ENCODE measurements around the gene TMUB2. TPM values are rescaled to one million over a fixed set of nuclear protein-coding genes. Genes with fewer than 3 reads are reported as not detected.

TMUB2 gene
- total RNA-seq, 1 donor from 2014 or later: 35.0 TPM

DNA sequence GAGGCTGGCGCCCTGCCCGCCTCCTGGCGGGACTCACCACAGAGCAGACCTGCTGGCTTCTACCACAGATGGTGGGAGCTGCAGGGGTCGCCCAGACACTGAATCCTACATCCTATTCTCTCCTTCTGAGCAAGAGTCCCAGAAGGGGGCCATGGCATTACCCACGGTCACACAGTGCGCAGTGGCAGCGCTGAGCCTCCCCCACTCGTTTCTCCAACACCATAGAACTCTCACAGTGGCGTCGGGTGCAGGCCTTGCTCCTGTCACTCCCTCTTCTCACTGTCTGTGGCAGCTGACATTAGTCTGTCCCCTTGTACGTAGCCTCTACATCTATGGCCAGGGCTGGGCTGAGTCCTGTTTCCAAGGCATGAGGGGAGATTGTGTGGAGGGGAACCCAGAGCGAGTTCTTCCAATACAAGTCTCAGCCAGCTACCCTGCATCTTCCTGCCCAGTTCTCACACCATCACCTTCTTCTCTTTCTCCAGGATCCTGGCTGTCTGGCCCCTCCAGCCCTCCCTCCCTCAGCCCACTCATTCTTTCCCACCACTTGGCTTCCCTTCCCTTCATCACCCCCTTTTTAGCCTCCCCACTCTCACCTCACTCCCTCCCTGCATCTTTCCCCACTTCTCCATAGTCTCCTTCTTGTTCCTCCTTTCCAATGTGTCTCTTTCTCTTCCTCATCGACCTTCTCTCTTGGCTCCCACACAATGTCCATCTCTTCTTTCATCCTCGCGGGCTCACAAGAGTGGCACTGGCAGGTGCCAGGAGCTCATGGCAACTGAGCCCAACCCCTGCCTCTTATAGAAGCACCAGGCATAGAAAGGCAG is 26.8 kb downstream of the TMUB2 start:
- H3K36me3 ChIP-seq (ENCODE audit: control insufficient read depth, insufficient read depth, low read length): peaks cover 9% of the 10 kb centered on the region
- H3K27me3 ChIP-seq (ENCODE audit: control insufficient read depth, insufficient read depth, low read length): no peaks in the 10 kb centered on the region
- H3K4me3 ChIP-seq (ENCODE audit: low read depth, low read length): no peak overlapping the region
- TF ChIP-seq CTCF (IDR thresholded peaks at IDR 0.05; ENCODE audit: insufficient read depth, low read length, poor library complexity, severe bottlenecking): no peak
- no peak for DNase-seq (ENCODE audit: low read depth)

DNA sequence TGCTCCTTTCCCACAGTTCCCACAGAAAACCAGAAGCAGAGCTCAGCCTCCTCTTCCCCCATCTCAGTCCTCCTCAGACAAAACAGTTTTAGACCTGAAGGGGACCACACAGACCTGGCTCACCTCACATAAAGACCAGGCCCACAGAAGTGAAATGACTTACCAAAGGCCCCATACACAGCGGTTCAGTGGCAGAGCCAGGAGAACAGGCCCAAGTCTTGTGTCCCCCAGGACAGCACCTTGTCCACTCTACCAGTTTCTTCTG is 27.4 kb downstream of the TMUB2 start:
- no peak for DNase-seq (ENCODE audit: low read depth)
- H3K36me3 ChIP-seq (ENCODE audit: control insufficient read depth, insufficient read depth, low read length): peaks cover 8% of the 10 kb centered on the region
- no peak overlapping the region for H3K4me3 ChIP-seq (ENCODE audit: low read depth, low read length)
- TF ChIP-seq CTCF (IDR thresholded peaks at IDR 0.05; ENCODE audit: insufficient read depth, low read length, poor library complexity, severe bottlenecking): no peak
- H3K27me3 ChIP-seq (ENCODE audit: control insufficient read depth, insufficient read depth, low read length): no peaks in the 10 kb centered on the region

DNA sequence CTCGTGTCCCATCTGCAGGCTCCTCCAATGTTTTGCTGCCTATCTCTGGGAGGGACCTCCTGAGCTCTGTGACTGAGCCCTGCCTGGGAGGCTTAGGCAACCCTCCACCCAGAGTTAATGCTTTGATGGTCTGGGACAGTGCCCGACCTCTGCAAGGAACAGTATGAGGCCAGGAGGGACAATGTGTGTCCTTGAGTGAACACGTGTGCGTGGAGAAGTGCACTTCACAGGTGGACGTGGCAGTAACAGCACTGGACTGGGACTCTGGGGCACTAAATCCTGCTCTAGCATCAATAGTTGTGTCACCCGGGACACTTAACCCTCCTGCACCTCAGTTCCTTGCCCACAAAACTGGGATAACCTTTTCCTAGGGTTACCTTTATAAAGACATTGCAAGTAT is 28.1 kb downstream of the TMUB2 start:
- Histone ChIP-seq H3K27me3 (ENCODE audit: control insufficient read depth, insufficient read depth, low read length) (no peaks in the 10 kb centered on the region), H3K36me3 (ENCODE audit: control insufficient read depth, insufficient read depth, low read length) (peaks cover 5% of the 10 kb centered on the region), H3K4me3 (ENCODE audit: low read depth, low read length) (no peak overlapping the region)
- DNase-seq (ENCODE audit: low read depth): no peak
- TF ChIP-seq CTCF (IDR thresholded peaks at IDR 0.05; ENCODE audit: insufficient read depth, low read length, poor library complexity, severe bottlenecking): no peak

DNA sequence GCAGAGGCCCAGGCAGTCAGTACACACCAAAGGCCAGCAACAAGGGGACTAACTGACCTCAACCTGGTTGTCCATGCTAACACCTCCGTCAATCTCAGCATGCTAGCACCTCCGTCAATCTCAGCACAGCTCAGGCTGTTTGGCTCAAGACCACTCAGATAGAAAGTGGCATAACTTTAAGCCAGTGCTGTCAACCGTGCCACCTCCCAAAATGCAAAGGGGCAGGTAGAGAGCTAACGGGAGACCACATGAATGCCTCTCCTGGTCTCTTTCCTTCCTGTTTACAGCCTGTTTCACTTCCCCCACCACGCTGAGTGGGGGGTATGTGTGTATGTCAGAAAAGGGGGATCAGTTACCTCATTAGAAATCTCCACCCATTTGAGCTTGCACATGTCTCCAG is 29.4 kb downstream of the TMUB2 start:
- H3K27me3 ChIP-seq (ENCODE audit: control insufficient read depth, insufficient read depth, low read length): no peaks in the 10 kb centered on the region
- TF ChIP-seq CTCF (IDR thresholded peaks at IDR 0.05; ENCODE audit: insufficient read depth, low read length, poor library complexity, severe bottlenecking): no peak
- DNase-seq (ENCODE audit: low read depth): no peak
- H3K4me3 ChIP-seq (ENCODE audit: low read depth, low read length): no peak overlapping the region
- H3K36me3 ChIP-seq (ENCODE audit: control insufficient read depth, insufficient read depth, low read length): peaks cover 5% of the 10 kb centered on the region

DNA sequence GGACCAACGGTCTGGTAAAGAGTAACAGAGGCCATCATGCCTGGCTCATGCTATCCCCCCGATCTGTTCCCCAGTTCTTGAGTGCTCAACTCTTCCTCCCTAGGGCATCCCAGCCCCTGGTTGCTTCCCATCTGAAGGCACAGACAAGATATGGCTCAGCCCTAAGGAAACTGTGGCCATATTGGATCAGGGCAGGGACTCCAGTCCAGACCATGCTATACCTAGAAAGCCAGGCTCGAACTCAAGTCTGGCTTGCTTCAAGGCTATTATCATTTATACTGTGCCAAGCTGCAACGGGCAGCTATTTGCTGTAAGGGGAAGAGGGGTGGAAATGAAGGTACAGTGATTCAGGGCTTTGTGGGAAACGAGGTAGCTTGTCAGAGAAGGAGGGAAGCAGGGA is 29.9 kb downstream of the TMUB2 start:
- Histone ChIP-seq H3K27me3 (ENCODE audit: control insufficient read depth, insufficient read depth, low read length) (no peaks in the 10 kb centered on the region), H3K4me3 (ENCODE audit: low read depth, low read length) (no peak overlapping the region), H3K36me3 (ENCODE audit: control insufficient read depth, insufficient read depth, low read length) (peaks cover 5% of the 10 kb centered on the region)
- no peak for DNase-seq (ENCODE audit: low read depth)
- no peak for TF ChIP-seq CTCF (IDR thresholded peaks at IDR 0.05; ENCODE audit: insufficient read depth, low read length, poor library complexity, severe bottlenecking)

- no peak for TF ChIP-seq CTCF (IDR thresholded peaks at IDR 0.05; ENCODE audit: insufficient read depth, low read length, poor library complexity, severe bottlenecking)
- Histone ChIP-seq H3K36me3 (ENCODE audit: control insufficient read depth, insufficient read depth, low read length) (peaks cover 5% of the 10 kb centered on the region), H3K27me3 (ENCODE audit: control insufficient read depth, insufficient read depth, low read length) (no peaks in the 10 kb centered on the region), H3K4me3 (ENCODE audit: low read depth, low read length) (peak overlapping the region; percentile 94)
- DNase-seq (ENCODE audit: low read depth): no peak
These were observed 31.1 kb downstream of the TMUB2 start for GRCh38 chr17:44217738-44218343.

Measured in kidney epithelial cell (primary cell).